Adrenal gland (tissue), 12 donors: ENCODE data around the gene ARL17B. TPM values are rescaled to one million over a fixed set of nuclear protein-coding genes. Genes with fewer than 3 reads are reported as not detected.
A peak's percentile ranks its signal among the peaks of the same experiment; 100 is the strongest.
"Not testable (repeated sequence)": the region's sequence is repeated elsewhere in the genome, so short reads cannot be mapped to it uniquely, and the experiment has no call there.

Source experiments
- DNase-seq, 7 donors: peaks; one replicate each; pipeline ENCODE4 v3.0.0-alpha.2; 2019 to 2020
- H3K27ac ChIP-seq, 5 donors: fragments of 200-600 bp; sonication (generic) in 4 of 5; 1 replicate in 3 of 5; 2 replicates in 2 of 5; pipeline versions ENCODE4 v1.5.1 to v1.8.0; 2016 to 2020; ENCODE audit warnings: mild to moderate bottlenecking in 1 of 5
- H3K27me3 ChIP-seq: fragments of 200-600 bp; 2 replicates; pipeline ENCODE4 v1.8.0; 2021
- H3K36me3 ChIP-seq, 2 donors: fragments of 200-600 bp; replicated peaks in 1 of 2; 1 replicate in 1 of 2; 2 replicates in 1 of 2; pipeline versions ENCODE4 v1.5.1 to v1.8.0; 2018 to 2022
- H3K4me1 ChIP-seq, 2 donors: fragments of 200-600 bp; replicated peaks in 1 of 2; 1 replicate in 1 of 2; 2 replicates in 1 of 2; pipeline versions ENCODE4 v1.5.1 to v1.8.0; 2018 to 2021
- H3K4me3 ChIP-seq, 4 donors: fragments of 200-600 bp; sonication (generic) in 3 of 4; one replicate each; pipeline ENCODE4 v1.5.1; 2016 to 2018
- H3K9me3 ChIP-seq, 3 donors: fragments of 200-600 bp; sonication (generic) in 1 of 3; replicated peaks in 1 of 3; 1 replicate in 2 of 3; 2 replicates in 1 of 3; pipeline versions ENCODE4 v1.5.1 to v1.8.0; 2016 to 2021
- POLR2A ChIP-seq, 2 donors: fragments of 450-650 bp; IDR thresholded peaks; one replicate each; pipeline ENCODE4 v1.6.1; 2017; ENCODE audit warnings: antibody characterized with exemption in 2 of 2, mild to moderate bottlenecking in 2 of 2, moderate library complexity in 1 of 2
- WGBS, 4 donors: extraction: QIAGEN DNeasy Blood & Tissue Kit in 2 of 4; methylation state at CpG; one replicate each; pipeline versions ENCODE4 v1.1.5 to v1.1.7; 2013 to 2017; 5-methylcytosine and 5-hydroxymethylcytosine counted together
- intact Hi-C, 2 donors: fragments of 100-400 bp; cut with DNase I; formaldehyde crosslinking; loops; one replicate each; pipeline versions ENCODE4 v1.14.1 to v1.15.0; 2022 to 2023
- polyA plus RNA-seq, 3 donors: library from polyadenylated mRNA; stranded (reverse); fragments of 200-250 nt in 2 of 3; fragments of 350-450 nt in 1 of 3; fragmentation: Illumina TruSeq in 1 of 3; extraction: RNeasy Lipid Tissue Mini Kit (QIAGEN cat#74804) in 1 of 3; gene quantifications; one replicate each; pipeline ENCODE4 v1.2.3, GENCODE V29; 2013 to 2014
- total RNA-seq, 9 donors: library from RNA; depleted of rRNA in 4 of 9; stranded (reverse); fragments of >200 nt in 4 of 9; fragments of 120-200 nt in 1 of 9; fragmentation: NEBNext Ultra II Directional in 1 of 9; extraction: Animal tissue kit (Norgen Biotek cat#: 25700) in 1 of 9; gene quantifications; one replicate each; pipeline versions ENCODE4 v1.1.0 to v1.2.4, GENCODE V29; 2013 to 2023
- TF ChIP-seq, protein P1 (sequence below), 6 experiments: fragments of 450-650 bp in 4 of 6; fragments of 200-600 bp in 2 of 6; sonication (generic) in 1 of 6; IDR thresholded peaks; 1 replicate in 5 of 6; 2 replicates in 1 of 6; pipeline versions ENCODE4 v1.5.1 to v1.8.0; 2016 to 2021; ENCODE audit warnings: antibody characterized with exemption in 6 of 6, mild to moderate bottlenecking in 2 of 6, moderate library complexity in 1 of 6
- donor health status: healthy with polysubstance abuse.
- donor health status: Bipolar disorder and iron deficiency.
- donor health status: DM: yes; HTN: yes; CAD: no.
- donor health status: DM: no; HTN: no; CAD: no.
- donor health status: DM: no; HTN: no; CAD: no.
- donor health status: DM: yes; HTN: yes; CAD: no.

The ARL17B gene
- total and polyA plus RNA-seq, 12 donors, result 4.4 to 36.0 (median 15.2) TPM

DNA sequence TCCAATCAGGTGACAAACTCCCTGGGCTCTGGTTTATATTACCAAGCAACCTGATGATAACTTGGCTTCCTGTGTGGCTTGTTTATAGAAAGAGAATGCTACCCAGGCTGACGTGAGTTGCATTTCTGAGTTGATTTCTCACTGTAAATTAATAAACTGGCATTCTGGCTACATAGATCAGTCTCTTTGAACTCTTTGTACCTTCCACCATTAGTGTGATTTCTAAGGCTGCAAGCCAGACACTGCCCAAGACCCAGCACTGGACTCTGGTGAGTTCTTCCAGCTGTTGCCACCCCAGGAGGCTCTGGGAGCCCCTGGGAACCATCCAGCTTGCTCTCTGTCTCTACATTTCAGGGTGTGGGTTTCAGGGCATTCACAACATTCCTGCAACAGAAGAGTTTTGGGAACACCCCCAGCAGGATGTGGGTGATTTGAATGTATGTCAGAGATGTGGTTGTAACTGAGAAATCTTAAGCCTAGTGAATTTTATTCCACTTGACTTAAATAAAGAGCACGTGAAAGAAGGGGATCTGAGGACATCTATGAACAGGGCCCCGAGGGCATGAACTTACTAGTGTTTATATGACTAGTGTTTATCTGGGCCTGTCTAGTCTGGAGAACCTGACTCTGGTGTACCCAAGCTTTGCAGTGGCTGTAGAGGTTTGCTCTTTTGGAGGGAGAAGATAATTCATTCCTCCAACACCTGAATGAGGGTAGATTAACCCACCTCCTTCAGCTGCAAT is 96.9 kb downstream of the ARL17B start:
- H3K4me1 ChIP-seq, result no peaks in the 10 kb centered on the region
- H3K27ac ChIP-seq, result no peak overlapping the region
- no peak for DNase-seq
- H3K4me3 ChIP-seq, result no peak overlapping the region
- 59 to 86% (median 70%) methylated on average over 3 of the region's 3 CpGs for WGBS, 4 donors
- H3K9me3 ChIP-seq, result no peaks in the 10 kb centered on the region
- H3K27me3 ChIP-seq, result no peaks in the 10 kb centered on the region
- no peak for TF ChIP-seq POLR2A (IDR thresholded peaks at IDR 0.05)
- TF ChIP-seq, protein P1, sequence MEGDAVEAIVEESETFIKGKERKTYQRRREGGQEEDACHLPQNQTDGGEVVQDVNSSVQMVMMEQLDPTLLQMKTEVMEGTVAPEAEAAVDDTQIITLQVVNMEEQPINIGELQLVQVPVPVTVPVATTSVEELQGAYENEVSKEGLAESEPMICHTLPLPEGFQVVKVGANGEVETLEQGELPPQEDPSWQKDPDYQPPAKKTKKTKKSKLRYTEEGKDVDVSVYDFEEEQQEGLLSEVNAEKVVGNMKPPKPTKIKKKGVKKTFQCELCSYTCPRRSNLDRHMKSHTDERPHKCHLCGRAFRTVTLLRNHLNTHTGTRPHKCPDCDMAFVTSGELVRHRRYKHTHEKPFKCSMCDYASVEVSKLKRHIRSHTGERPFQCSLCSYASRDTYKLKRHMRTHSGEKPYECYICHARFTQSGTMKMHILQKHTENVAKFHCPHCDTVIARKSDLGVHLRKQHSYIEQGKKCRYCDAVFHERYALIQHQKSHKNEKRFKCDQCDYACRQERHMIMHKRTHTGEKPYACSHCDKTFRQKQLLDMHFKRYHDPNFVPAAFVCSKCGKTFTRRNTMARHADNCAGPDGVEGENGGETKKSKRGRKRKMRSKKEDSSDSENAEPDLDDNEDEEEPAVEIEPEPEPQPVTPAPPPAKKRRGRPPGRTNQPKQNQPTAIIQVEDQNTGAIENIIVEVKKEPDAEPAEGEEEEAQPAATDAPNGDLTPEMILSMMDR (IDR thresholded peaks at IDR 0.05), result no peak
- intact Hi-C loops, result no loop called here
- no peaks in the 10 kb centered on the region for H3K36me3 ChIP-seq

DNA sequence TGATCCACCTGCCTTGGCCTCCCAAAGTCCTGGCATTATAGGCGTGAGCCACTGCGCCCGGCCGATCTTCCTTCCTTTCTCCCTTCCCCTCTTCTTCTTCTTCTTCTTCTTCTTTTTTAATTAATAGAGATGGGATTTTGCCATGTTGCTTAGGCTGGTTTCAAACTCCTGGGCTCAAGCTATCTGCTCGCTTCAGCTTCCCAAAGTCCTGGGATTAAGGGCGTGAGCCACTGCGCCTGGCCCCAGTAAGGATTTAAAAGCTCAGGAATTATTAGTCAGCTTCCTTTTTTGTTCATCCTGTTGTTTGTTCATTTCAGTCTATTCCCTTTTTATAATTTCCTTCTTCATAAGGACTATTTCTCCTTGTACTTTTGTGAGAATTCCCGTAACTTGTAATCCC is 99.3 kb downstream of the ARL17B start:
- no peak for DNase-seq
- Histone ChIP-seq H3K4me1 (no peaks in the 10 kb centered on the region), H3K4me3 (no peak overlapping the region), H3K27me3 (no peaks in the 10 kb centered on the region), H3K9me3 (no peaks in the 10 kb centered on the region), H3K36me3 (no peaks in the 10 kb centered on the region), H3K27ac (no peak overlapping the region)
- no peak for TF ChIP-seq POLR2A (IDR thresholded peaks at IDR 0.05)
- TF ChIP-seq, protein P1 (IDR thresholded peaks at IDR 0.05), result no peak
- 93 to 95% (median 94%) methylated on average over 8 of the region's 8 CpGs for WGBS, 4 donors
- intact Hi-C loops, result no loop called here

DNA sequence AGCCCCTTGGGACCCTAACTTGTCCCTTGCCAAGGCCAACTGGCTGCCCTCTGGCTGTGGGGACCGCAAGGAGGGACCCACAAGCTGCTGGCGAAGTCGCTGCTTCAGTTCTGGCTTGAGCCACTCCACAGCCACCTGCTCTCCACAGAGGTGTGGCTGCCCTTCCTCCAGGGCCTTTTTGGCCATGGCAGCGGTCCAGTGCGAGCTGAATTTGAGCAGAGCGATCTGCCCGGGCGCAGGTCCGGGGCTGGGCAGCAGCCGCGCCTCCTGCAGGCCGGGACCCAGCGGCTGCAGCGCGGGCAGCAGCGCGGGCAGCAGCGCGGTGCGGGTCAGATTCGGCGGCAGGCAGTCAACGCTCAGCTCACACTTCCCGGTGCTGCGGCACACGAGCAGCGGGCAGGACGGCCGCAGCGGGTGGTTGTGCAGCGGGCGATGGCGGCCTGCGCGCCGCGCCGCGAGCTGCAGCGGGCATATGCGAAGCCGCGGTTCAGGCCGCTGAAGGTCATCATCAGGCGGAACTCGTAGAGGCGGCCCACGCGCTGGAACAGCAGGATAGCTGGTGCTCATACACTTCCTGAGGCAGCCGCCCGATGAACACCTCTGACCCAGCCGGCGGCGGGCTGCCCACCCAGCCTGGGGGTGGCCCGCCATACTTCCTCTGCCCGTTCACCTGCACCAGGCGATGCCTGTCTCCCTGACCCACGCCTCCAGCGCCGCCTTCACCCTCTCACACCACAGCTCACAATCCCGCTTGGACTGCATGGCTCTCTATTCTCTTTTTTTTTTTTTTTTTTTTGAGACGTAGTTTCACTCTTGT is 101.5 kb downstream of the ARL17B start:
- H3K36me3 ChIP-seq, H3K9me3 ChIP-seq, intact Hi-C loops, H3K4me1 ChIP-seq, H3K27me3 ChIP-seq: not testable (repeated sequence)
- DNase-seq, result peak in 3 of 7 donors; percentile 24 to 42 (median 34)
- TF ChIP-seq, protein P1 (IDR thresholded peaks at IDR 0.05), result peak in 2 of 6 experiments; percentile 15 to 27
- WGBS, 4 donors, result 4 to 9% (median 7%) methylated on average over 9 to 35 of the region's 62 CpGs
- Histone ChIP-seq H3K4me3 (peak overlapping the region in 1 of 4 donors; percentile 47), H3K27ac (peak overlapping the region in 1 of 5 donors; percentile 34)

DNA sequence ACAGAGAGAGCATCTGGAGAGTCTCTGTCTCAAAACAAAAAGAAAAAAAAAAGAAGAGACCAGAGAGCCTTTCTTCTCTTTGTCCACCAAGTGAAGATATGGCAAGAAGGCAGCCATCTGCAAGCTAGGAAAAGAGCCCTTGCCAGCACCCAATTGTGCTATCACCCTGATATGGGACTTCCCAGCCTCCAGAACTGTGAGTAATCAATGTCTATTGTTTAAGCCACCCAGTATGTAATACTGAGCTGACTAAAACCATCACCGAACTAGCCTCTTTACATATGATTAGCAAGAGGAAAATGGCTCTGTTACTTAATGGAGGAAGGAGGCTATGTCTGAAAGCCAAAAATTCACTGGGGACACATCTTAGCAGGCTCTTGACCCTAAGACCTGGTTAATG is 105.2 kb downstream of the ARL17B start:
- H3K27ac ChIP-seq, H3K36me3 ChIP-seq, H3K4me3 ChIP-seq, H3K9me3 ChIP-seq, H3K27me3 ChIP-seq, intact Hi-C loops, DNase-seq, H3K4me1 ChIP-seq: not testable (repeated sequence)
- 86 to 100% (median 97%) methylated on average over 1 of the region's 1 CpG for WGBS, 4 donors

DNA sequence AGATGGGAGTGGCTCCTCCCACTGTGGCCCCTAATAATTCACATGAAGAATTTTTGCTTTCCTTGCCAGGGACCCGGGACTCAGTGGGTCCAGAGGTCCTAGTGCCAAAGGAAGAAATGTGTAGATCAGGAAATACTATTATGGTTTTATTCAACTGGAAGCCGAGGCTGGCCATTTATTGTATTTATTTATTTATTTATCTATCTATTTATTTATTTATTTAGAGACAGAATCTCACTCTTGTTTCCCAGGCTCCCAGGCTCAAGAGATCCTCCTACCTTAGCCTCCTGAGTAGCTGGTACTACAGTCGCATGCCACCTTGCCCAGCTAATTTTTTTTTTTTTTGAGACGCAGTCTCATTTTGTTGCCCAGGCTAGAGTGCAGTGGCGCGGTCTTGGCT is 107.4 kb downstream of the ARL17B start:
- intact Hi-C loops, H3K4me1 ChIP-seq, H3K27ac ChIP-seq, DNase-seq, H3K27me3 ChIP-seq, H3K4me3 ChIP-seq, H3K36me3 ChIP-seq, H3K9me3 ChIP-seq: not testable (repeated sequence)
- 84 to 100% (median 97%) methylated on average over 3 to 6 of the region's 6 CpGs for WGBS, 4 donors
